HG03565 (cell line): ENCODE measurements around the gene SYT11.

Source experiments
- ATAC-seq: cut with Tn5 transposase; IDR thresholded peaks from one replicate; pipeline ENCODE4 v1.9.1; 2021; ENCODE audit warnings: mild to moderate bottlenecking, moderate library complexity; ENCODE audit not compliant: unreplicated experiment

The SYT11 gene

DNA sequence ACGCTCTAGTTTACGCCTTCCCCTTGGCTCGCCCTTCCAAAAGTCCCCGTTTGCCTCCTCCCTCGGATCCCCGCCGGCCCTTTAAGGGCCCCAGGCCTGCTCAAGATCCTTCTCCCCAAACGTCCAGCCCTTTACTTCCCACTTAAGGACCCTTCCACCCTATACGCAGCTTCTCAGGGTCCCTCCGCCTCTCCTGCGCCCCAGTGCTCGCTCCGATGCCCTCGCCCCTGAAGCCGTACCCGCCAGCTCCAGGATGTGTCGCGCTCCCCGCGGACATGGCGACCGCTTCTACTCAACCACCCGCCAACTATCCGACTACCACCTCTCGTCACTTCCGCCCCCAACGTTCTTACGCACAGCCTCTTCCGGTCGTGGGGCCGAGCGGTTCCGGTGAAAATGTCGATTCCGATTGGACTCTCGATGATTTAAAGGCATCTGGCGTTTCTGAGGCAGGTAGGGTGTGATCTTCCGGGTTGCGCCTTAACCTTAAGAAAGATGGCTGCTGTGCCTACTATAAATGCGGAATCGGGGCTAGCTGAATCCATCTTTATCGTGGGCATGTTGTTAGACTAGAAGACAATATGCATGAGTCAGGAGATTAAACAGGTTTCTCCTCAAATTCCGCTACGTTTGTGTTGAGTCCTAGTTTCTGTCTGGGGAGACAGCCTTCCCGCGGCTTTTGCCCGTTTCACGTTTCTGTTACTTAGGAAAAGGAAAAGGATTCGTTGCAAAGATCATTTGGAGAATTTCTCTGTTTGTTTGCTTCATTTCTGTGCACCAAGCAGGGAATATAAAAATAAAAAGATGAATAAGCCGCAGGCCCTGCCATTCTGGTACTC is 74.9 kb downstream of the SYT11 start, which contains the start of gene KHDC4:
TSS of gene KHDC4 (minus strand) at position 317 of the 839 bp plus-strand sequence. CDS start at position 277, 40 bp downstream.
- ATAC-seq: peak; percentile 74
